MCF 10A (cell line): Measurements from ENCODE around the gene BCL6B. TPM values are rescaled to one million over a fixed set of nuclear protein-coding genes. Genes with fewer than 3 reads are reported as not detected.

Experiments used
- BruUV-seq: library from RNA; stranded (reverse); fragments of 400-500 nt; replicated peaks from 2 replicates; lab custom pipeline; 2021; lab: Mats Ljungman, UMichigan
- CTCF ChIA-PET: fragments of 300-600 bp; sonication (Branson Sonifier 250); formaldehyde crosslinking; extraction: SDS; loops from one replicate; lab custom pipeline; 2021; ENCODE audit warnings: antibody characterized with exemption, inconsistent platforms; lab: Yijun Ruan, JAX
- POLR2A ChIA-PET: fragments of 300-600, 350-650 bp; sonication (Branson Sonifier 250); formaldehyde crosslinking; extraction: SDS; loops from one replicate; lab custom pipeline; 2020; ENCODE audit warnings: antibody characterized with exemption, inconsistent platforms; lab: Yijun Ruan, JAX
- DNase-seq: peaks from one replicate; pipeline ENCODE4 v3.0.0-alpha.2; 2018; ENCODE audit not compliant: unreplicated experiment
- H3K27ac Mint-ChIP-seq: one replicate; pipeline ENCODE4 v1.8.0; 2022; ENCODE audit warnings: mild to moderate bottlenecking, low read depth, mixed read lengths; ENCODE audit not compliant: unreplicated experiment
- H3K27me3 Mint-ChIP-seq: one replicate; pipeline ENCODE4 v1.8.0; 2022; ENCODE audit warnings: mixed read lengths; ENCODE audit not compliant: insufficient read depth, unreplicated experiment
- H3K36me3 Mint-ChIP-seq: one replicate; pipeline ENCODE4 v1.8.0; 2022; ENCODE audit warnings: mild to moderate bottlenecking, moderate library complexity, mixed read lengths; ENCODE audit not compliant: insufficient read depth, unreplicated experiment
- H3K4me1 Mint-ChIP-seq: one replicate; pipeline ENCODE4 v1.8.0; 2022; ENCODE audit warnings: mixed read lengths; ENCODE audit not compliant: insufficient read depth, unreplicated experiment
- H3K4me3 Mint-ChIP-seq: one replicate; pipeline ENCODE4 v1.8.0; 2022; ENCODE audit warnings: mild to moderate bottlenecking, moderate library complexity, mixed read lengths; ENCODE audit not compliant: unreplicated experiment
- H3K9me3 Mint-ChIP-seq: one replicate; pipeline ENCODE4 v1.8.0; 2022; ENCODE audit warnings: mixed read lengths; ENCODE audit not compliant: unreplicated experiment
- intact Hi-C: fragments of 100-400 bp; cut with micrococcal nuclease; formaldehyde crosslinking; loops from 2 replicates; pipeline ENCODE4 v1.14.1; 2022
- total RNA-seq: library from RNA; stranded (reverse); gene quantifications from 2 replicates; pipeline ENCODE4 v1.2.3, GENCODE V29; 2022
- TF ChIP-seq, protein P1 (sequence below): fragments of 200-600 bp; IDR thresholded peaks from one replicate; pipeline ENCODE4 v1.8.0; 2022; ENCODE audit warnings: antibody characterized with exemption, mild to moderate bottlenecking; ENCODE audit not compliant: unreplicated experiment

The BCL6B gene
- total RNA-seq, 1 experiment from 2014 or later, result not detected

DNA sequence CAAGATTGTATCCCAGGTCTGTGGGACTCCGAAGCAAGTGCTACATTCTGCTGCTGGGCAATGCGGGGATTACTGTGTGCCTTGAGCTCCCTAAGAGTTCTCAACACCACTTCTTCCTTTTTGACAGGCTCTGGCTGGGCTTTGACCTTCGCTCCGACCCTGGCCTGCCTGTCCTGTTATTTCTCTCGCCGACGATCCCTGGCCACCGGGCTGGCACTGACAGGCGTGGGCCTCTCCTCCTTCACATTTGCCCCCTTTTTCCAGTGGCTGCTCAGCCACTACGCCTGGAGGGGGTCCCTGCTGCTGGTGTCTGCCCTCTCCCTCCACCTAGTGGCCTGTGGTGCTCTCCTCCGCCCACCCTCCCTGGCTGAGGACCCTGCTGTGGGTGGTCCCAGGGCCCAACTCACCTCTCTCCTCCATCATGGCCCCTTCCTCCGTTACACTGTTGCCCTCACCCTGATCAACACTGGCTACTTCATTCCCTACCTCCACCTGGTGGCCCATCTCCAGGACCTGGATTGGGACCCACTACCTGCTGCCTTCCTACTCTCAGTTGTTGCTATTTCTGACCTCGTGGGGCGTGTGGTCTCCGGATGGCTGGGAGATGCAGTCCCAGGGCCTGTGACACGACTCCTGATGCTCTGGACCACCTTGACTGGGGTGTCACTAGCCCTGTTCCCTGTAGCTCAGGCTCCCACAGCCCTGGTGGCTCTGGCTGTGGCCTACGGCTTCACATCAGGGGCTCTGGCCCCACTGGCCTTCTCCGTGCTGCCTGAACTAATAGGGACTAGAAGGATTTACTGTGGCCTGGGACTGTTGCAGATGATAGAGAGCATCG lies 15.4 kb downstream of the BCL6B start:
- Mint-ChIP-seq H3K4me1 (peaks cover 16% of the 10 kb centered on the region), H3K4me3 (no peak overlapping the region), H3K9me3 (no peaks in the 10 kb centered on the region), H3K27ac (no peak overlapping the region), H3K27me3 (no peaks in the 10 kb centered on the region), H3K36me3 (peaks cover 10% of the 10 kb centered on the region)
- CTCF ChIA-PET, result interaction anchor here (1.2 to 1.9 kb wide), 3 partner anchors 8 to 102 kb away, joined by 3 to 12 read pairs (median 5); no protein-coding TSS in a partner anchor
- no TSS peak for BruUV-seq
- intact Hi-C loops, result no loop called here
- TF ChIP-seq, protein P1, sequence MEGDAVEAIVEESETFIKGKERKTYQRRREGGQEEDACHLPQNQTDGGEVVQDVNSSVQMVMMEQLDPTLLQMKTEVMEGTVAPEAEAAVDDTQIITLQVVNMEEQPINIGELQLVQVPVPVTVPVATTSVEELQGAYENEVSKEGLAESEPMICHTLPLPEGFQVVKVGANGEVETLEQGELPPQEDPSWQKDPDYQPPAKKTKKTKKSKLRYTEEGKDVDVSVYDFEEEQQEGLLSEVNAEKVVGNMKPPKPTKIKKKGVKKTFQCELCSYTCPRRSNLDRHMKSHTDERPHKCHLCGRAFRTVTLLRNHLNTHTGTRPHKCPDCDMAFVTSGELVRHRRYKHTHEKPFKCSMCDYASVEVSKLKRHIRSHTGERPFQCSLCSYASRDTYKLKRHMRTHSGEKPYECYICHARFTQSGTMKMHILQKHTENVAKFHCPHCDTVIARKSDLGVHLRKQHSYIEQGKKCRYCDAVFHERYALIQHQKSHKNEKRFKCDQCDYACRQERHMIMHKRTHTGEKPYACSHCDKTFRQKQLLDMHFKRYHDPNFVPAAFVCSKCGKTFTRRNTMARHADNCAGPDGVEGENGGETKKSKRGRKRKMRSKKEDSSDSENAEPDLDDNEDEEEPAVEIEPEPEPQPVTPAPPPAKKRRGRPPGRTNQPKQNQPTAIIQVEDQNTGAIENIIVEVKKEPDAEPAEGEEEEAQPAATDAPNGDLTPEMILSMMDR, result no peak
- no peak for DNase-seq
- POLR2A ChIA-PET, result interaction anchor here (1.8 to 1.9 kb wide), 2 partner anchors 7 to 26 kb away, joined by 10 read pairs; partner anchors contain the start of gene RNASEK

DNA sequence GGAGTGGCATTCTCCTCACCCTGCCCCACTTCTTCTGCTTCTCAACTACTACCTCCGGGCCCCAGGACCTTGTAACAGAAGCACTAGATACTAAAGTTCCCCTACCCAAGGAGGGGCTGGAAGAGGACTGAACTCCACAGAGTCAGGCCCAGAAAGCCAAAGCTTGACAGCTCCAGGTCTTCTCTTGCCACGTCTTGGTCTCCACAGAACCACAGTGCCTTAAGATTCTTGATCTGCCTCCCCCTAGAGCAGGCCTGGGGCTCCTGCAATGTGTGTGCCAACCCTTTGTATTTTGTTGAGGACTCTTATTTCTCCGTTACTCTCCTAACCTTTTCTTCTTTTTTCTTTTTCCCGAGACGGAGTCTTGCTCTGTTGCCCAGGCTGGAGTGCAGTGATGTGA lies 17.0 kb downstream of the BCL6B start:
- Mint-ChIP-seq H3K36me3 (peaks cover 10% of the 10 kb centered on the region), H3K4me1 (peaks cover 15% of the 10 kb centered on the region), H3K27me3 (no peaks in the 10 kb centered on the region), H3K4me3 (no peak overlapping the region), H3K27ac (no peak overlapping the region), H3K9me3 (no peaks in the 10 kb centered on the region)
- DNase-seq, result no peak
- TF ChIP-seq, protein P1, result no peak
- no TSS peak for BruUV-seq
- ChIA-PET POLR2A (no interaction called here), CTCF (no interaction called here)
- intact Hi-C loops, result no loop called here

DNA sequence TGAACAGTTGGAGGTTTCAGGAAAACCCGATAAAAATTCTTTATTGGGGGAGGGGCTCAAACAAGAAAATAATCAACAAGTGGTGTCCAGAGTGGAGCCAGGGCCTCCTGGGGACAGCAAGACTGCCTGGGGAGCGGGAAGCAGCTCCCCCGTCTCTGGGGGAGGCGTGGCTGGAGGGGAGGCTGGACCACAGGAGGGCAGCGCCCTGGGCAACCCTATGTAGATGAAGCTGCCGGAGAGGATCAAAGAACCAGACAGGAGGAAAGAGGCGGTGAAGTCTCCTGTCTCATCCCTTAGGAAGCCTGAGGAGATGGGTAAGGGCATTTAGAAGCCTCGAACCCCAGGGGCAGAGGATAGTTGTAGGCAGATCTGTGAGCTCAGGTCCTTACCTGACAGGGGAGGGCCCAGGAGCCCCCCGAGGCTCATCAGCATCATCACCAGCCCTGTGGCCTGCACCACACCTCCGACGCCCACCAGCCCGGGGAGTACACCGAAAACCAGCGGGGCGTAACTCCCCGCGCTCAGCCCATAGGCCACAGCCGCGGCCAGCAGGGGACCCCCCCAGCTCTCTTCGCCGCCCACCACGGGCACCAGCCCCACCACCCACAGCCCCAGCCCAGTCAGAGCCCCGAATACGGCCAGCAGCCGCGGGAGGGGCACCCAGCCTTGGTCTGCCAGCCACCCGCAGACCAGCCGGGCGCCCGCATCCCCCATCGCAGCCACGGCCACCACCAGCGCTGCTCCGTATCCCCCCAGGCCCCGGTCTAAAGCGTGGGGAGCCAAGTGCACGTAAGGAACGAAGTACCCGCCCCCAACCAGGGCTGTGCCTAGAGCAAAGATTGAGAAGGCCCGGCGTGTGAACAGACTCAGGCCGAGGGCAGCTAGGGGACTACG lies 19.0 kb downstream of the BCL6B start:
- POLR2A ChIA-PET, result no interaction called here
- H3K36me3 Mint-ChIP-seq, result peaks cover 7% of the 10 kb centered on the region
- intact Hi-C loops, result no loop called here
- H3K4me1 Mint-ChIP-seq, result peaks cover 12% of the 10 kb centered on the region
- no peak for DNase-seq
- no peak overlapping the region for H3K27ac Mint-ChIP-seq
- no peak overlapping the region for H3K4me3 Mint-ChIP-seq
- TF ChIP-seq, protein P1, result no peak
- H3K9me3 Mint-ChIP-seq, result no peaks in the 10 kb centered on the region
- no TSS peak for BruUV-seq
- CTCF ChIA-PET, result interaction anchor here (0.6 to 1.7 kb wide), 3 partner anchors 11 to 107 kb away, joined by 3 to 5 read pairs (median 3); no protein-coding TSS in a partner anchor
- no peaks in the 10 kb centered on the region for H3K27me3 Mint-ChIP-seq
